ENCODE data around the gene SPTBN1.

- TF ChIP-seq CTCF (IDR thresholded peaks at IDR 0.05) (no peak), POLR2A (IDR thresholded peaks at IDR 0.05) (no peak)
Observed at GRCh38 chr2:54651291-54651690, 195.2 kb downstream of the SPTBN1 start.

Measured in uterus (tissue), 2 donors.